Measurements from ENCODE around the gene CACNA1D.

GRCh38 chr3:53628536-53629401 lies 134.4 kb downstream of the CACNA1D start:
- TF ChIP-seq RBM15 (IDR thresholded peaks at IDR 0.05; ENCODE audit: insufficient read depth, low read length) (no peak), ZBTB7A (IDR thresholded peaks at IDR 0.05; ENCODE audit: borderline replicate concordance, control insufficient read depth, low read depth, low read length) (no peak), CTCF (IDR thresholded peaks at IDR 0.05 in 2 of 3, conservative IDR thresholded peaks at IDR 0.05 in 1 of 3; ENCODE audit: insufficient read depth in 2 of 3, low read depth in 1 of 3, low read length in 3 of 3) (no peak), RBM39 (optimal IDR thresholded peaks at IDR 0.05; ENCODE audit: low read depth, low read length) (no peak), JUND (IDR thresholded peaks at IDR 0.05; ENCODE audit: borderline replicate concordance, low read depth, low read length) (no peak), JUND (tag; IDR thresholded peaks at IDR 0.05; ENCODE audit: borderline replicate concordance, low read depth, low read length) (no peak), POLR2AphosphoS5 (IDR thresholded peaks at IDR 0.05; ENCODE audit: control insufficient read depth, insufficient read depth, low read depth, low read length) (no peak), POLR2A (conservative IDR thresholded peaks at IDR 0.05) (no peak), ARNT (IDR thresholded peaks at IDR 0.05) (no peak), ZBTB43 (CRISPR knock-in tag; IDR thresholded peaks at IDR 0.05) (no peak), NR2F6 (CRISPR knock-in tag; IDR thresholded peaks at IDR 0.05) (no peak), FOS (IDR thresholded peaks at IDR 0.05; ENCODE audit: extremely low read depth, insufficient read length) (no peak), NFIC (IDR thresholded peaks at IDR 0.05) (no peak), E2F1 (CRISPR knock-in tag; IDR thresholded peaks at IDR 0.05) (no peak)

Data from K562 (cell line).